ENCODE measurements around the gene TECR. TPM values are rescaled to one million over a fixed set of nuclear protein-coding genes. Genes with fewer than 3 reads are reported as not detected.
A peak's percentile ranks its signal among the peaks of the same experiment; 100 is the strongest.
"Not testable (repeated sequence)": the region's sequence is repeated elsewhere in the genome, so short reads cannot be mapped to it uniquely, and the experiment has no call there.

Gene TECR
- total RNA-seq, 1 donor from 2014 or later: 341 TPM

- ATAC-seq: no peak
Measured at GRCh38 chr19:14540741-14541525, 11.5 kb downstream of the TECR start.

DNA sequence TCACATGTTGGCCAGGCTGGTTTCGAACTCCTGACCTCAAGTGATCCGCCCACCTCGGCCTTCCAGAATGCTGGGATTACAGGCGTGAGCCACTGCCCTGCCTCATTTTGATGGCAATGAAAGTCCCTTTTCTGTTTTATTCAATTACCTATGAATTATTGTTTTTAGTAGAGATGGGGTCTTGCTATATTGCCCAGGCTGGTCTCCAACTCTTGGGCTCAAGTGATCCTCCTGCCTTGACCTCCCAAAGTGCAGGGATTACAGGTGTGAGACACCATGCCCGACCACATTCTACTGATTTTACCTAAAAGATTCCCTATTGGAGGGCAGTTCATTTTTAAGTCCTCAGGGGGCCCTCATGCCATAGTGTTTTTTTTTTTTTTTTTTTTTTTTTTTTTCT, 12.6 kb downstream of the TECR start:
- not testable (repeated sequence) for ATAC-seq

DNA sequence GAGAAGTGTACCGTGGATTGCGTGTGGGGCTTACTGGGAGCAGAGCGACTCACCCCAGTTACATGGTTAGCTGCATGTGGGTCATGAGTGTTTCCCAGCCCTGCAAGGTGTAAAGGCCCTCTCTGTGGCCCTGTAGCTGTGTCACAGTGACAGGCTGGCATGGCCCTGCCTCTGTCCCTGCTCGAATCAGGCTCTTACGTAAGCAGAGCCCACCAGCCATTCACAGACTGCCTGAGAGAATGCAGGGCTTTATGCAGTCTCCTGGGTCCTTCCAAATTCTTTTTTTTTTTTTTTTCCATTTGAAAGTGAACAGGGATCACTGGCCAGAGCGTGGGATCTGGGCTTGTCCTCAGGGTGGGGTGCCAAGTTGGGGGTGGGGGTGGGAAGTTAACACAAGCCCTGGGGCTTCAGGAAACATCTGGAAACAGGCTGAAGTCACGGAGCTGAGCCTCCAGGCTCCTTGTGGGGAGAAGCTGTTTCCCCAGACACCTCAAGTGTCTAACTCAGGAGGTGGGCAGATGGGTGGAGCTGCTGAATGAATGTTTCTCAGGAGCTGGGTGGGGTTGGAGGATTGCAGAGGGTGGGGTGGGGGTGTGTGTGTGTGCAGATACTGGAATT, 13.4 kb downstream of the TECR start:
- ATAC-seq: peak; percentile 69

DNA sequence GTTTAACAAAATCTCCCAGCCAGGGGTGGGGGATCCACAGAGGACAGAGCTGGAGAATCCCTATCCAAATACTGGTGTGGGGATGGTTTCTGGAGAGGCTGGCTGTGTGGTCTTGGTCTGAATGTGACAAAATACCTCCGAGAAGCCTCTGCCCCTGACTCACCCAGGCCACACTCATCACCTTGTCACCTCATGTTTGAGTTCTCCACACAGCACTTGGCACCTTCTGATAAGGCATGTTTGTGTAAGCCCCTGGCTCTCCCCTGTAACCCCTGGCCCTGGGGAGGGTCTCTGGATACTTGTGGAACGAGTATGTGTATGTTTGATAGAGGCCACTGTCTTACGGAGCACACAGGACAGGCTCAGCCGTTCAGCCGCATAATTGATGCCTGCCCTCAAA, 14.7 kb downstream of the TECR start:
- peak; percentile 30 for ATAC-seq

GRCh38 chr19:14544977-14545715, 15.8 kb downstream of the TECR start:
- peak; percentile 67 for ATAC-seq

GRCh38 chr19:14545716-14546082, 16.3 kb downstream of the TECR start:
- no peak for ATAC-seq

GRCh38 chr19:14550201-14550754, 20.9 kb downstream of the TECR start:
- ATAC-seq: peak; percentile 71

DNA sequence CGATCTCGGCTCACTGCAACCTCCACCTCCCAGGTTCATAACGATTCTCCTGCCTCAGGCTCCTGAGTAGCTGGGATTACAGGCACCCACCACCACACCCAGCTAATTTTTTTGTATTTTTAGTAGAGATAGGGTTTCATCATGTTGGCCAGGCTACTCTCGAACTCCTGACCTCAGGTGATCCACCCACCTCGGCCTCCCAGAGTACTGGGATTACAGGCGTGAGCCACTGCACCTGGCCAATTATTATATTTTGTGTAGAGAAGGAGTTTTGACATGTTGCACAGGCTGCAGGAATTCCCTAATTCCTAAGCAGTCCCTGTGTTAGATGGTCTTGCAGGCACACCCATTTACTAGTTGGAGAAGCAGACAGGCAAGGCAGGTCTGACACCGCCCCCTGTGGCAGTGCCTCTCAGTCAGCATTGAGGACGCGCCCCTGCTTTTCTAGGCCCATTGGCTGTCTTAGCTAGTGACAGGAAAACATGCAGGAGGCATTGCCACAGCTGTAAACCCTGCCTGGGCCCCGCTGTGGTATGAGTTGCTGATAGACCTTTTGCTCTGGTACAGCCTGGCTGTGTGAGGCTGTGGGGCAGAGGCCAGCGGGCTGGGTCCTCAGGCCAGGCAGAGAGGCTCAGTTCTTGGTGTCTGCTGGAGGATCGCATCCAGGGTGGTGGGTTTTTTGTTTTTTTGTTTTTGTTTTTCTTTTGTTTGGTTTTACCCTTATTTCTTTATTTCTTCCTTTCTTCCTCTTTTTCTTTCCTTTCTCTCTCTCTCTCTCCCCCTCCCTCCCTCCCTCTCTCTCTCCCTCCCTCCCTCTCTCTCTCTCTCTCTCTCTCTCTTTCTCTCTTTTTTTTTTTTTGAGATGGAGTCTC, 22.0 kb downstream of the TECR start:
- peak; percentile 68 for ATAC-seq

DNA sequence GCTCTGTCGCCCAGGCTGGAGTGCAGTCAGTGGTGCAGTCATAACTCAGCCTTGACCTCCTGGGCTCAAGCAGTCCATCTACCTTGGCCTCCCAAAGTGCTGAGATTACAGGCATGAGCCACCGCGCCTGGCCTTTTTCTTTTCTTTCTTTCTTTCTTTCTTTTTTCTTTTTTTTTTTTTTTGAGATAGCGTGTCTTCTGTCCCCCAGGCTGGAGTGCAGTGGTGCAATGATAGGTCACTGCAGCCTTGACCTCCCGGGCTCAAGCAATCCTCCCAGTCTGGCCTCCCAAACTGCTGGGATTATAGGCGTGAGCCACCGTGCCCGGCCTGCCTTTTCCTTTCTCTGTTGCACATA, 22.6 kb downstream of the TECR start:
- not testable (repeated sequence) for ATAC-seq

GRCh38 chr19:14553042-14553938, 23.9 kb downstream of the TECR start:
- peak; percentile 20 for ATAC-seq

DNA sequence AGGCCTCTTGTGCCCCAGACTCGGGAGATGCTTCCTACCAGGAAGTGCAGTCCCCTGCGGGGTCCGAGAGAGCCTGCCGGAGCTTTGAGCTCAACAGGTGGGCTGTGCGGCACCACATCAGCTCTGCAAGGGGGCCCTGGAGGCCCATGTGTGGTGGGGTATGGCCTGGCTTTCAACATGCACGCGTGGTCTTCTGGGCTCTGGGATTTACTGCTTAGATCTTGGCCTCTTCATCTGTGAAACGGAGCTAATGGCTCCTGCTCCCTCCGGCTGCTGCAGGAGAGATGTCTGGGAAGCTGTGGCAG, 24.5 kb downstream of the TECR start:
- no peak for ATAC-seq

GRCh38 chr19:14554382-14554812, 25.0 kb downstream of the TECR start:
- ATAC-seq: peak; percentile 75

- peak; percentile 59 for ATAC-seq
Measured at GRCh38 chr19:14555918-14556661, 26.7 kb downstream of the TECR start.

DNA sequence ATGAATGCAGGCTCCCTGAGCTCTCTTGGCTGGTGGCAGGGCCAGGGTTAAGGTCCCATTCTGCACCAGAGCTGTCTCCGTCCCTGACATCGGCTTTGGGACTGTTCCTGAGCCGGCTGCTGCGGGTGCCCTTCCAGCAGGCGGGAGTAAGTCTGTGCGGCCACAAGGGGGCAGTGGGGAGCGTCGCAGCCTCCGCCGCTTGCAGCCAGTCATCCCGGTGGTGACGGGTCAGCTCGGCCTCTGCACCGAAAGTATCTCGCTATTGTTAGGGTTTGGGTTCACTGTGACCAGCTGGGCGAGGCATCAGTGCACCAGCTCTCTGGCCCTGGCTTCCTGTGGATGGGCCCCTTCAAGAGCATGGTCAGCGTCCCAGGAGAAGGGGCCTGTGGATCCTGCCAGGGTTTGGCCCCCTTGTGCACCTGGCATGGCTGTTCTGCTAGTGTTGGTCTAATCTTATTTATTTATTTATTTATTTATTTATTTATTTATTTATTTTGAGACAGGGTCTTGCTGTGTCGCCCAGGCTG, 27.3 kb downstream of the TECR start:
- ATAC-seq: peak; percentile 55

- ATAC-seq: no peak
Measured at GRCh38 chr19:14558370-14559066, 29.1 kb downstream of the TECR start.

- ATAC-seq: no peak
Measured at GRCh38 chr19:14559916-14560775, 30.8 kb downstream of the TECR start.

GRCh38 chr19:14560776-14561108, 31.3 kb downstream of the TECR start:
- no peak for ATAC-seq

DNA sequence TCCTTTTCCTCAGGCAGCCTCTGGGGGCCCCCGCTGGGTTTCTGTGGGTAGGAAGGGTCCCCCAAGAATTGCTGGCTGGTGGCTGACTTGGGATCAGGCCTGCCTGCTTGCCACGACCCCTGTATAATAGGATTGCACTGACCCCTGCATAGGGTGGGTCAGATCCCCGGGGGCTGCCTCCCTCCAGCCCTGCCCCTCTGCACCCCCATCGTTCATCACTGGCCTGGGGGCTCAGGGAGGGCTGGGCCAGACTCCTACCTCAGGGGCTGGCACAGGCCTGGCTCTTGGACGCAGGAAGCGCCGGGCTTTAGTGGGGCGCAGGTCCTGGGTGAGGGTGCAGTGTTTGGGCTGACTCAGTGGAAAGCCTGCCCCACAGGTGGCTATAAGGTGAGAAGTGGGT, 31.9 kb downstream of the TECR start:
- peak; percentile 38 for ATAC-seq

- peak; percentile 20 for ATAC-seq
Measured at GRCh38 chr19:14561847-14562351, 32.5 kb downstream of the TECR start.

Data from esophagus mucosa (tissue), 1 donor.